D721Med (cell line): ENCODE results near the gene EXOSC9.

Experiments
- DNase-seq: peaks from one replicate; pipeline ENCODE4 v3.0.0; 2011; ENCODE audit warnings: low spot score; ENCODE audit not compliant: insufficient read length
- FAIRE-seq: peaks from 2 replicates; lab custom pipeline; 2011; peaks lifted over from hg19 to GRCh38; lab: Jason Lieb, UNC
- CTCF ChIP-seq: IDR thresholded peaks from 2 replicates; pipeline ENCODE4 v1.5.1; 2012; ENCODE audit warnings: mild to moderate bottlenecking, control low read depth; ENCODE audit not compliant: insufficient read depth; ENCODE audit errors: missing control alignments

EXOSC9 gene

GRCh38 chr4:121788896-121789295, 12.2 kb upstream of the EXOSC9 start:
- DNase-seq (no peak), FAIRE-seq (no peak)
- TF ChIP-seq CTCF, result no peak

- no peak for TF ChIP-seq CTCF
- DNase-seq, result no peak
- no peak for FAIRE-seq
These were observed 11.7 kb upstream of the EXOSC9 start for GRCh38 chr4:121789455-121789854.

- no peak for TF ChIP-seq CTCF
- FAIRE-seq (no peak), DNase-seq (no peak)
These were observed 10.9 kb upstream of the EXOSC9 start for GRCh38 chr4:121789960-121790829.

- no peak for FAIRE-seq
- no peak for DNase-seq
- no peak for TF ChIP-seq CTCF
These were observed 10.1 kb upstream of the EXOSC9 start for GRCh38 chr4:121790976-121791375.

- FAIRE-seq, result no peak
- TF ChIP-seq CTCF, result no peak
- DNase-seq, result no peak
These were observed 9.6 kb upstream of the EXOSC9 start for GRCh38 chr4:121791481-121791880.

- no peak for TF ChIP-seq CTCF
- no peak for DNase-seq
- no peak for FAIRE-seq
These were observed 8.2 kb upstream of the EXOSC9 start for GRCh38 chr4:121792966-121793365.
